Ishikawa (cell line): ENCODE results near the gene FGF14.

ENCODE experiments used
- CEBPB ChIP-seq: IDR thresholded peaks from 2 replicates; pipeline ENCODE4 v1.6.1; 2012
- CREB1 ChIP-seq: IDR thresholded peaks from 2 replicates; pipeline ENCODE4 v1.6.1; 2012; ENCODE audit warnings: low read depth
- EGR1 ChIP-seq: IDR thresholded peaks from 2 replicates; pipeline ENCODE4 v1.6.1; 2012
- EP300 ChIP-seq: IDR thresholded peaks from 2 replicates; pipeline ENCODE4 v1.6.1; 2012; ENCODE audit warnings: borderline replicate concordance
- FOXM1 ChIP-seq: IDR thresholded peaks from 2 replicates; pipeline ENCODE4 v1.6.1; 2012; ENCODE audit warnings: low read depth, borderline replicate concordance
- MAX ChIP-seq: IDR thresholded peaks from 2 replicates; pipeline ENCODE4 v1.6.1; 2012
- NFIC ChIP-seq: IDR thresholded peaks from 2 replicates; pipeline ENCODE4 v1.6.1; 2012
- RAD21 ChIP-seq: IDR thresholded peaks from 2 replicates; pipeline ENCODE4 v1.6.1; 2012; ENCODE audit warnings: low read depth
- REST ChIP-seq: IDR thresholded peaks from 2 replicates; pipeline ENCODE4 v1.6.1; 2012; ENCODE audit warnings: low read depth, mild to moderate bottlenecking
- TAF1 ChIP-seq: IDR thresholded peaks from 2 replicates; pipeline ENCODE4 v1.6.1; 2012; ENCODE audit warnings: low read depth, mild to moderate bottlenecking
- TCF12 ChIP-seq: IDR thresholded peaks from 2 replicates; pipeline ENCODE4 v1.6.1; 2012; ENCODE audit warnings: low read depth
- TEAD4 ChIP-seq: IDR thresholded peaks from 2 replicates; pipeline ENCODE4 v1.6.1; 2012
- USF1 ChIP-seq: IDR thresholded peaks from 2 replicates; pipeline ENCODE4 v1.6.1; 2012
- YY1 ChIP-seq: IDR thresholded peaks from 2 replicates; pipeline ENCODE4 v1.6.1; 2012; ENCODE audit warnings: low read depth
- ZBTB7A ChIP-seq: IDR thresholded peaks from 2 replicates; pipeline ENCODE4 v1.6.1; 2012; ENCODE audit warnings: low read depth

The FGF14 gene

DNA sequence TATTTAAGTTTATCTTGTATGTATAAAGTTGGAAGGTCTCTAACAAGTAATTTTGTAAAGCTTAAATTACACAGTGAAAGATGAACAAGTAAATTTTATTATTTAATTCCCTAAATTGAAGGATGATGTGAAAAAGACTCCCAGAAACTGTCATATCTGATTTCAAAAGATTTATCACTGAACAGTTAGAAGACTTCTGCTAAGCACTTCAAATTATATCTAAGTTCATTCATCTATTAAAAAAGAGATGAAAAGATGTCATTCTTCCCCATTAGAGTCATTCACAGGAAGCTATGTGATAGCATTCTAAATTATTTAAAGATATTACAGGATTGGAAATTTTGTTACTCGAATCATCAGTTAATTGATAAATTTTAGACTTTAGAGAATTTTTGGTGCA is 590.0 kb downstream of the FGF14 start:
- no peak for TF ChIP-seq REST
- no peak for TF ChIP-seq EGR1
- no peak for TF ChIP-seq NFIC
- no peak for TF ChIP-seq MAX
- no peak for TF ChIP-seq USF1
- TF ChIP-seq ZBTB7A = no peak
- TF ChIP-seq YY1 = no peak
- TF ChIP-seq TAF1 = no peak
- TF ChIP-seq TEAD4 = no peak
- TF ChIP-seq EP300 = no peak
- no peak for TF ChIP-seq CEBPB

- TF ChIP-seq EP300 (no peak), CEBPB (no peak), NFIC (no peak)
These were observed 590.5 kb downstream of the FGF14 start for GRCh38 chr13:101811284-101811839.

DNA sequence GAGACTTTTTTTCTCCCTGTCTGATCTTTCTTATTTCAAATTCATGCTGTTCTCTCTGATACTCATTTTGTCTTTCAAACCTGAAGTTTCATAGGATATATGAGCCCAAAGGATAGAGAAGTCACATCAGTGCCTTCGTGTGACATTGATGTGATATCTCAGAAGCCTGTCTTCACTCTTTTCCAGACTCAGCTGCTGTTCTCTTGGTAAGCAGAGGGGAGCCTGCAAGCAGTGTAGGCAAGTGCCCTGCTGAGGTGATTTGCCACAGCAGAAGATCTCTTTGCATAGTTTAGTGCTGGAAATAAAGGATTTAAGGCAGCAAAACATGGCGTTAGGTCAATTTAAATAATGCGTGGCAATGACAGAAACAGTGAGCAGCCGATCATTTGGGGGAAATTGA is 602.7 kb downstream of the FGF14 start:
- no peak for TF ChIP-seq CEBPB
- TF ChIP-seq MAX = no peak
- TF ChIP-seq REST = no peak
- TF ChIP-seq TEAD4 = no peak
- TF ChIP-seq USF1 = no peak
- TF ChIP-seq EP300 = no peak
- TF ChIP-seq TCF12 = no peak
- no peak for TF ChIP-seq FOXM1
- no peak for TF ChIP-seq TAF1
- no peak for TF ChIP-seq ZBTB7A
- TF ChIP-seq NFIC = no peak
- TF ChIP-seq CREB1 = no peak
- TF ChIP-seq RAD21 = no peak
- TF ChIP-seq EGR1 = no peak
- TF ChIP-seq YY1 = no peak

GRCh38 chr13:101798437-101798836 is 603.4 kb downstream of the FGF14 start:
- TF ChIP-seq ZBTB7A (no peak), TCF12 (no peak), CEBPB (no peak), EP300 (no peak), MAX (no peak), NFIC (no peak), USF1 (no peak)

GRCh38 chr13:101795460-101795859 is 606.4 kb downstream of the FGF14 start:
- TF ChIP-seq EGR1 (no peak), EP300 (no peak), NFIC (no peak), TCF12 (no peak), TEAD4 (no peak), CREB1 (no peak), RAD21 (no peak), ZBTB7A (no peak), CEBPB (no peak), FOXM1 (no peak), USF1 (no peak), TAF1 (no peak), MAX (no peak), YY1 (no peak), REST (no peak)
